Omental fat pad (tissue), 4 donors: Measurements from ENCODE around the gene SYF2. TPM values are rescaled to one million over a fixed set of nuclear protein-coding genes. Genes with fewer than 3 reads are reported as not detected.

Experiments
- ATAC-seq: fragments of 150-250 bp; one replicate; pipeline ENCODE4 v1.9.1; 2016; ENCODE audit warnings: mild to moderate bottlenecking, moderate library complexity; ENCODE audit not compliant: low FRiP score
- DNase-seq: peaks from one replicate; pipeline ENCODE4 v3.0.0-alpha.2; 2019; ENCODE audit warnings: low spot score
- CTCF ChIP-seq, 3 donors: fragments of 450-650 bp; IDR thresholded peaks; one replicate each; pipeline ENCODE4 v1.5.1; 2016 to 2017; ENCODE audit warnings: antibody characterized with exemption in 3 of 3, mild to moderate bottlenecking in 3 of 3, moderate library complexity in 2 of 3
- total RNA-seq, 4 donors: library from RNA; depleted of rRNA; stranded (reverse); fragments of >200 nt; gene quantifications; one replicate each; pipeline ENCODE4 v1.1.0, GENCODE V29; 2016

SYF2 gene
- total RNA-seq, 4 donors from 2014 or later: 37.0 to 57.4 (median 47.4) TPM

GRCh38 chr1:25257196-25257595 is 24.9 kb upstream of the SYF2 start:
- TF ChIP-seq CTCF (IDR thresholded peaks at IDR 0.05): no peak
- DNase-seq (no peak), ATAC-seq (no peak)

- TF ChIP-seq CTCF (IDR thresholded peaks at IDR 0.05): no peak
- ATAC-seq (no peak), DNase-seq (no peak)
Measured at GRCh38 chr1:25256578-25256965, 24.3 kb upstream of the SYF2 start.

GRCh38 chr1:25255706-25256577 is 23.6 kb upstream of the SYF2 start:
- TF ChIP-seq CTCF (IDR thresholded peaks at IDR 0.05): no peak
- no peak for ATAC-seq
- no peak for DNase-seq

- DNase-seq (no peak), ATAC-seq (peak; percentile 22)
- no peak for TF ChIP-seq CTCF (IDR thresholded peaks at IDR 0.05)
Measured at GRCh38 chr1:25253911-25254310, 21.6 kb upstream of the SYF2 start.

- DNase-seq (no peak), ATAC-seq (no peak)
- no peak for TF ChIP-seq CTCF (IDR thresholded peaks at IDR 0.05)
Measured at GRCh38 chr1:25247829-25248754, 15.8 kb upstream of the SYF2 start.

GRCh38 chr1:25247024-25247828 is 14.9 kb upstream of the SYF2 start, which contains the start of gene RSRP1:
RSRP1 (minus strand) TSS chr1:25247454; CDS start chr1:25246963, 491 bp downstream.
- TF ChIP-seq CTCF (IDR thresholded peaks at IDR 0.05): no peak
- ATAC-seq (peak; percentile 99), DNase-seq (peak; percentile 95)
